BJ (cell line): ENCODE results near the gene OR7C1. TPM values are rescaled to one million over a fixed set of nuclear protein-coding genes. Genes with fewer than 3 reads are reported as not detected.

Source experiments
- CTCF ChIA-PET: fragments of 350-600 bp; formaldehyde crosslinking; extraction: SDS; loops from one replicate; lab custom pipeline; 2021; ENCODE audit warnings: antibody characterized with exemption, inconsistent platforms; lab: Yijun Ruan, JAX
- POLR2A ChIA-PET: fragments of 300-600 bp; sonication (Branson Sonifier 250); formaldehyde crosslinking; extraction: SDS; loops from one replicate; lab custom pipeline; 2021; ENCODE audit warnings: antibody characterized with exemption; lab: Charles Lee
- DNase-seq: peaks from one replicate; pipeline ENCODE4 v3.0.0-alpha.2; 2011; ENCODE audit warnings: low read depth
- H3K27me3 ChIP-seq: 2 replicates; pipeline ENCODE4 v1.6.0; 2011; ENCODE audit warnings: low read length; ENCODE audit not compliant: control insufficient read depth, insufficient read depth
- H3K36me3 ChIP-seq: 2 replicates; pipeline ENCODE4 v1.5.1; 2011; ENCODE audit warnings: low read length; ENCODE audit not compliant: control insufficient read depth, insufficient read depth
- H3K4me3 ChIP-seq: 2 replicates; pipeline ENCODE4 v1.5.1; 2011; ENCODE audit warnings: low read depth, mild to moderate bottlenecking, control low read depth, low read length
- CTCF ChIP-seq: IDR thresholded peaks from 2 replicates; pipeline ENCODE4 v1.5.1; 2011; ENCODE audit warnings: low read depth, mild to moderate bottlenecking, control low read depth, inconsistent platforms, low read length, moderate library complexity; ENCODE audit not compliant: insufficient read depth
- polyA plus RNA-seq: library from polyadenylated mRNA; depleted of rRNA; stranded (reverse); fragments of >200 nt; gene quantifications from 2 replicates; pipeline ENCODE4 v1.2.3, GENCODE V29; 2011

OR7C1 gene
- polyA plus RNA-seq, 1 experiment, result not detected

GRCh38 chr19:14821937-14822336, 13.0 kb downstream of the OR7C1 start:
- Histone ChIP-seq H3K36me3 (no peaks in the 10 kb centered on the region), H3K4me3 (no peak overlapping the region), H3K27me3 (no peaks in the 10 kb centered on the region)
- no peak for TF ChIP-seq CTCF
- ChIA-PET CTCF (interaction anchor here (0.6 to 1.2 kb wide), 2 partner anchors 11 to 16 kb away, joined by 3 read pairs; no protein-coding TSS in a partner anchor), POLR2A (no interaction called here)
- DNase-seq, result no peak

- ChIA-PET POLR2A (no interaction called here), CTCF (interaction anchor here (1.1 kb wide), 1 partner anchor 32 kb away, joined by 4 read pairs; no protein-coding TSS in a partner anchor)
- H3K36me3 ChIP-seq, result no peaks in the 10 kb centered on the region
- no peak for TF ChIP-seq CTCF
- H3K27me3 ChIP-seq, result no peaks in the 10 kb centered on the region
- no peak overlapping the region for H3K4me3 ChIP-seq
- no peak for DNase-seq
Observed at GRCh38 chr19:14818588-14818987, 16.4 kb downstream of the OR7C1 start.

GRCh38 chr19:14817052-14817451, 17.9 kb downstream of the OR7C1 start:
- no peak overlapping the region for H3K4me3 ChIP-seq
- CTCF ChIA-PET, result no interaction called here
- POLR2A ChIA-PET, result no interaction called here
- no peaks in the 10 kb centered on the region for H3K36me3 ChIP-seq
- no peak for DNase-seq
- no peaks in the 10 kb centered on the region for H3K27me3 ChIP-seq
- TF ChIP-seq CTCF, result no peak

DNA sequence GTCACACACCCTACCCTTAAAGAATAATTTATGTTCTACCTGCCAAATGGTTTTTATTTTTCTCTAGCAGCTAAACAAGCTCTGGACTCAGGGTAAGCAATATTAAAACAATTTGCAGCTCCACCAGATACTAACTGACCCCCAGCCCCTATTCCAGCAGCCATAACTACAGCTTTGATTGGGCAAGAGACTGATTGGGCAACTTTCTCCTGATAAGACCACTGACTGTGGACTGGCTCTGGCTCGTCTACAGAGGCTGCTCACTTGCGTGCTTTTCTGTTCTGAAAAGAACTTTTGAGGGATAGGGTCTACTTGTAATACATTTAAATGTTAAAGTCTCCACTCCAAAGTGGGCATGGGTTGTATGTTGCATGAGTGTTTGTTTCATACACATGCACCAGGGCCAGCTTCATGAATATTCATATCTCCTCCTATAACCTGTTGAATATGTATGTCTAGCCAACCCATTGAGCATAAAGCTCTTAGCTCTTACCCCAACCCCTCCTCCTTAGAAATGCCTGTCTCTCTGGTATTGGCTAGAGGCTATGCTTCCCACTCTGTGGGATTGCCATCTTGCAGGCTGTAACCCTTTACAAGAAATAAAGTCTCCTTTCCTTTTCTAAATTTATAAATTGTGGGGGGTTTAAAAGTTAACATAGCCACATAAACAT, 19.9 kb downstream of the OR7C1 start:
- DNase-seq, result no peak
- ChIA-PET CTCF (no interaction called here), POLR2A (no interaction called here)
- Histone ChIP-seq H3K36me3 (no peaks in the 10 kb centered on the region), H3K27me3 (no peaks in the 10 kb centered on the region), H3K4me3 (no peak overlapping the region)
- no peak for TF ChIP-seq CTCF

DNA sequence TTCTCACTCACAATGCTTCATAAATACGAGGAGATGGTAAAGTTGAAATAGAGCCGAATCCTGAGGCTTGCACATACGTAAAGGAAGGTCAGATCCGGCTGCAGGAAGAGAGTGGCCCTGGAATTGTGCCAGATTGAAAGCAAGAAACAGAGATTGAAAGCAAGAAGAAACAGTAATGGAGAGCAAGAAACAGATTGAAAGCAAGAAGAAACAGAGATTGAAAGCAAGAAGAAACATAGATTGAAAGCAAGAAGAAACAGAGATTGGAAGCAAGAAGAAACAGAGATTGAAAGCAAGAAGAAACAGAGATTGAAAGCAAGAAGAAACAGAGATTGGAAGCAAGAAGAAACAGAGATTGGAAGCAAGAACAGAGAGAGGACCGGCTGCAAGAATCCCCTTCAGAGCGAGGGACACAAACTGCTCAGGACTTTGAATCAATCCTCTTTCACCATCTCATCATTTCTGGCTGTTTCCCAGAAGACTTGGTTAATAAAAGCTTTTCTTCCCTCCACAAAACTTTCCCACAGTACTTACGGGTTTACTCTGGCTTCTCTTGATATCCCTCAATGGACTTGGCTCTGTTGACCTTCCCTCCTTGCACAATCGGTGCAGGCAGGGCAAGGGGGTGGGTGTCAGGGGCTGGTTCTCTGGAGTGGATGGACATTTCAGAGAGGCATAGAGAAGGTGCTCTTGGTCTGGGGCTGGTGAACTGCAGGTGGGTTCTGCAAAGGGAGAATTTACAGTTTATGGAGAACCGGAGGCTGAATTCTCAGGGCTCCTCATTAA, 25.5 kb downstream of the OR7C1 start:
- Histone ChIP-seq H3K27me3 (no peaks in the 10 kb centered on the region), H3K4me3 (no peak overlapping the region), H3K36me3 (no peaks in the 10 kb centered on the region)
- DNase-seq, result no peak
- CTCF ChIA-PET, result no interaction called here
- TF ChIP-seq CTCF, result no peak
- POLR2A ChIA-PET, result no interaction called here
